DND-41 (cell line): ENCODE measurements around the gene SMAD7.

Experiments used
- EZH2 ChIP-seq: IDR thresholded peaks from 3 replicates; pipeline ENCODE4 v1.6.1; 2012; ENCODE audit warnings: borderline replicate concordance, low read depth, mild to moderate bottlenecking, moderate library complexity, low read length, inconsistent platforms; ENCODE audit not compliant: severe bottlenecking
- TF ChIP-seq, protein P1 (sequence below): IDR thresholded peaks from 2 replicates; pipeline ENCODE4 v1.5.1; 2012; ENCODE audit warnings: borderline replicate concordance, low read length, moderate library complexity, mild to moderate bottlenecking; ENCODE audit not compliant: poor library complexity, severe bottlenecking; ENCODE audit errors: extremely low read depth

DNA sequence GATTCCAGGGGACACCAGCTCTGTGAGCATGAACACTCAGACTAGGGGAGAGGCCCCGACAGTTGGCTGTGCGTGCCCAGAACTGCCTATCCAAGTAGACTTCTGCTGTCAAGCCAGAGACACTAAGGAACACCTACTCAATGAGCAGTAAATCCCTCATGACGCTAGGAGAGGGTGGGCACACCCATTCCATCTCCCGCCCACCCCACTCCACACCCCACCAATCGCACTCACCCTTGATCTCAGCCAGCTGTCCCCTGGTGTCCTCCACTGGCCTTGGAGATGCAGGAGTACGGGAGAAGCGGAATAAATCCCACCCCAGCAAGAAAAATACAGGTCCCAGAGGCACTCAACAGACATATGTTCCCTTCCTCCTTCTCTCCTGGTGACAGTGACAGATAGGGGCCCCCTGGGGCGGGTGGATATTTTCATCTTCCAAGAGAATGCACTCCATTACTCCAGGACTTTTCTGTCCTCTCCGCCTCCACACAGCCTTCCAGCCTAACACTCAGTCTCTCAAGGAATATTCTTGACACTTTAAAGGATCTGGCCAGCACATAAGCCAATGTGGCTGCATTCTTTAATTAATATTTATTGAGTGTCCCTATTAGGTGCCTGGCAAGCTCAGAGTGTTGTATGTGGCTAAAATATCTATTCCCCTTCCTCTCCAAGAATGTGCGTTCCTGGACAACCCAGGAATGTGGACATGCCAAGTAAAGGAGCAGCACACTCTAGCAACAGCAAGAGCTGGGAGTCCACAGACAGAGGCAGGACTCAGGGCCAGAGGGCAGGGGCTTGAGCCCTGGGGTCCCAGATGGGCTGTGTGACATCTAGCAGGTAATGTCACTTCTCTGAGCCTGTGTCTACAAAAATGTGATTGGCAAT, 13.1 kb upstream of the SMAD7 start:
- TF ChIP-seq, protein P1, sequence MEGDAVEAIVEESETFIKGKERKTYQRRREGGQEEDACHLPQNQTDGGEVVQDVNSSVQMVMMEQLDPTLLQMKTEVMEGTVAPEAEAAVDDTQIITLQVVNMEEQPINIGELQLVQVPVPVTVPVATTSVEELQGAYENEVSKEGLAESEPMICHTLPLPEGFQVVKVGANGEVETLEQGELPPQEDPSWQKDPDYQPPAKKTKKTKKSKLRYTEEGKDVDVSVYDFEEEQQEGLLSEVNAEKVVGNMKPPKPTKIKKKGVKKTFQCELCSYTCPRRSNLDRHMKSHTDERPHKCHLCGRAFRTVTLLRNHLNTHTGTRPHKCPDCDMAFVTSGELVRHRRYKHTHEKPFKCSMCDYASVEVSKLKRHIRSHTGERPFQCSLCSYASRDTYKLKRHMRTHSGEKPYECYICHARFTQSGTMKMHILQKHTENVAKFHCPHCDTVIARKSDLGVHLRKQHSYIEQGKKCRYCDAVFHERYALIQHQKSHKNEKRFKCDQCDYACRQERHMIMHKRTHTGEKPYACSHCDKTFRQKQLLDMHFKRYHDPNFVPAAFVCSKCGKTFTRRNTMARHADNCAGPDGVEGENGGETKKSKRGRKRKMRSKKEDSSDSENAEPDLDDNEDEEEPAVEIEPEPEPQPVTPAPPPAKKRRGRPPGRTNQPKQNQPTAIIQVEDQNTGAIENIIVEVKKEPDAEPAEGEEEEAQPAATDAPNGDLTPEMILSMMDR, result no peak
- no peak for TF ChIP-seq EZH2
